OCI-LY7 (cell line): ENCODE data around the gene ALPK3. TPM values are rescaled to one million over a fixed set of nuclear protein-coding genes. Genes with fewer than 3 reads are reported as not detected.

ENCODE experiments used
- BruUV-seq: library from RNA; stranded (reverse); fragments of 400-500 nt; replicated peaks from 2 replicates; lab custom pipeline; 2021; lab: Mats Ljungman, UMichigan
- CTCF ChIA-PET: fragments of 300-600 bp; sonication (Branson Sonifier 250); formaldehyde crosslinking; loops from one replicate; lab custom pipeline; 2022; ENCODE audit warnings: antibody characterized with exemption; ENCODE audit not compliant: unreplicated experiment; lab: Charles Lee
- POLR2A ChIA-PET: fragments of 300-600 bp; sonication (Branson Sonifier 250); formaldehyde crosslinking; loops from one replicate; lab custom pipeline; 2022; ENCODE audit warnings: antibody characterized with exemption; lab: Charles Lee
- DNase-seq: peaks from one replicate; pipeline ENCODE4 v3.0.0-alpha.2; 2015; ENCODE audit warnings: low spot score
- H2AFZ ChIP-seq: fragments of 200-600 bp; sonication (generic), shearing (Covaris generic); 2 replicates; pipeline ENCODE4 v1.6.1; 2014; ENCODE audit warnings: mild to moderate bottlenecking, antibody characterized with exemption, low read length, moderate library complexity
- H3K27ac ChIP-seq: fragments of 200-600 bp; sonication (generic); 2 replicates; pipeline ENCODE4 v1.5.1; 2014; ENCODE audit warnings: mixed run types, low read depth, mild to moderate bottlenecking, moderate library complexity, low read length, inconsistent platforms; ENCODE audit not compliant: poor library complexity, severe bottlenecking
- H3K36me3 ChIP-seq: fragments of 200-600 bp; sonication (generic); 2 replicates; pipeline ENCODE4 v1.6.1; 2014; ENCODE audit warnings: mild to moderate bottlenecking, antibody characterized with exemption, low read length, moderate library complexity, mixed read lengths; ENCODE audit not compliant: insufficient read depth
- H3K4me1 ChIP-seq: fragments of 200-600 bp; sonication (generic); 2 replicates; pipeline ENCODE4 v1.5.1; 2014; ENCODE audit warnings: mild to moderate bottlenecking, low read length; ENCODE audit not compliant: insufficient read depth, poor library complexity, severe bottlenecking
- H3K4me2 ChIP-seq: fragments of 200-600 bp; sonication (generic); 2 replicates; pipeline ENCODE4 v1.6.1; 2014; ENCODE audit warnings: mild to moderate bottlenecking, low read length
- H3K4me3 ChIP-seq: fragments of 200-600 bp; sonication (generic); 2 replicates; pipeline ENCODE4 v1.5.1; 2014; ENCODE audit warnings: mild to moderate bottlenecking, low read depth, low read length; ENCODE audit not compliant: poor library complexity, severe bottlenecking
- H3K79me2 ChIP-seq: fragments of 200-600 bp; sonication (generic); 2 replicates; pipeline ENCODE4 v1.6.1; 2016; ENCODE audit warnings: low read depth, mild to moderate bottlenecking, low read length, moderate library complexity, mixed read lengths; ENCODE audit not compliant: insufficient read depth
- H3K9me2 ChIP-seq: fragments of 200-600 bp; sonication (generic); 2 replicates; pipeline ENCODE4 v1.6.1; 2016; ENCODE audit warnings: mild to moderate bottlenecking, low read length, mixed read lengths; ENCODE audit not compliant: insufficient read depth
- H3K9me3 ChIP-seq: fragments of 200-600 bp; sonication (generic); 2 replicates; pipeline ENCODE4 v1.6.1; 2014; ENCODE audit warnings: mild to moderate bottlenecking, mixed run types, low read length, mixed read lengths
- H4K20me1 ChIP-seq: fragments of 200-600 bp; sonication (generic); 2 replicates; pipeline ENCODE4 v1.6.1; 2014; ENCODE audit warnings: mild to moderate bottlenecking, antibody characterized with exemption, low read length, moderate library complexity, mixed read lengths; ENCODE audit not compliant: insufficient read depth
- EZH2phosphoT487 ChIP-seq: fragments of 200-600 bp; sonication (generic); IDR thresholded peaks from 2 replicates; pipeline ENCODE4 v1.6.1; 2018; ENCODE audit warnings: low read depth, borderline replicate concordance, mild to moderate bottlenecking, mixed run types, antibody characterized with exemption, low read length, moderate library complexity, mixed read lengths
- intact Hi-C: fragments of 100-400 bp; cut with micrococcal nuclease; formaldehyde crosslinking; loops from one replicate; pipeline ENCODE4 v1.10.0; 2022; ENCODE audit not compliant: unreplicated experiment
- total RNA-seq, 2 experiments: library from RNA; depleted of rRNA in 1 of 2; stranded (reverse); fragments of >200 nt in 1 of 2; shearing (Covaris generic) in 1 of 2; gene quantifications; 2 replicates each; pipeline ENCODE4 v1.2.3, GENCODE V29; 2014 to 2022
- TF ChIP-seq, protein P1 (sequence below): fragments of 200-600 bp; sonication (generic); conservative IDR thresholded peaks from 2 replicates; pipeline ENCODE4 v1.5.1; 2014; ENCODE audit warnings: mild to moderate bottlenecking, antibody characterized with exemption, low read length, moderate library complexity, mixed read lengths

ALPK3 gene
- total RNA-seq, 2 experiments from 2014 or later = 0.16 to 0.23 TPM

DNA sequence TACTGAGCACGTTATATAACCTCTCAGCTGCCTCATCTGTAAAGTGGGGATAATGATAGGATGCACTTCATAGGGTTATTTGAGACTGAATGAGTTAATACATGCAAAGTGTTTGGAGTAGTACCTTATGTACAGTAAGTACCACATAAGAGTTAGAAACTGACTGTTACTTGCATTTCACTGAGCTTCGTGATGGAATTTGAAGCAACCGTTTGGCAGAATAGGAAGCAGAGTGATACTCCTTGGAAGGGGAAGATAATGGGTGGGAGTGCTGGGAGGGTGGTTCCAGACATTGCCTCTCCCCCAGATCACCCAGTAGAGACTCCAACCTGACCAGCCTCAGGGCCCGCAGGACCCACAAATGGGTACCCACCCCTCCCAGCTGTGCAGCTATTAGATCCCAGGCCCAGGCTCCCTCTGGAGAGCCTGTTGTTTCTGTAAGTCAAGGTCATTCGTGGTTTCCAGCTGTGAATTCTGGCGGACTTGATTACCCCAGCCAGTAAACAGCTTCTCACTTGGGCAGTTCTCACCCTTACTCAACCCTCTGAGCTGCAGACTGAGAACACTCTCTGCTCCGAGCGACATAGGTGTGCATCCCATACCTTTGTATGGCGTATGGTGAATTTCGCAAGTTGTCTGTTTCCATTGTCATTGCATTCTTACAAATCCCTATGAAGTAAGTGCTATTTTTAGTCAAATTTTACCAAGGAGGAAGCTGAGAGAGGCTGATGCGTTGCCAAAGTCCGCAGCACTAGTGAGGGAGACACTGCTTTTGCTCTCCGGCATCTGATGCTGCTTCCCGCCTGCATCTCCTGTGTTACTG is 11.1 kb downstream of the ALPK3 start:
- Histone ChIP-seq H3K36me3 (no peaks in the 10 kb centered on the region), H3K9me2 (no peaks in the 10 kb centered on the region), H2AFZ (no peak overlapping the region), H3K4me2 (no peak overlapping the region), H3K79me2 (no peaks in the 10 kb centered on the region), H3K4me3 (no peak overlapping the region), H3K4me1 (no peaks in the 10 kb centered on the region), H3K27ac (no peak overlapping the region), H4K20me1 (no peaks in the 10 kb centered on the region), H3K9me3 (no peaks in the 10 kb centered on the region)
- intact Hi-C loops = loop anchor here (5.0 kb wide), 3 partner anchors 41 to 231 kb away; no protein-coding TSS in a partner anchor
- ChIA-PET CTCF (no interaction called here), POLR2A (interaction anchor here (1.2 kb wide), 1 partner anchor 228 kb away, joined by 3 read pairs; the partner anchor contains the start of gene ZSCAN2)
- DNase-seq = no peak
- BruUV-seq = no TSS peak
- TF ChIP-seq, protein P1, sequence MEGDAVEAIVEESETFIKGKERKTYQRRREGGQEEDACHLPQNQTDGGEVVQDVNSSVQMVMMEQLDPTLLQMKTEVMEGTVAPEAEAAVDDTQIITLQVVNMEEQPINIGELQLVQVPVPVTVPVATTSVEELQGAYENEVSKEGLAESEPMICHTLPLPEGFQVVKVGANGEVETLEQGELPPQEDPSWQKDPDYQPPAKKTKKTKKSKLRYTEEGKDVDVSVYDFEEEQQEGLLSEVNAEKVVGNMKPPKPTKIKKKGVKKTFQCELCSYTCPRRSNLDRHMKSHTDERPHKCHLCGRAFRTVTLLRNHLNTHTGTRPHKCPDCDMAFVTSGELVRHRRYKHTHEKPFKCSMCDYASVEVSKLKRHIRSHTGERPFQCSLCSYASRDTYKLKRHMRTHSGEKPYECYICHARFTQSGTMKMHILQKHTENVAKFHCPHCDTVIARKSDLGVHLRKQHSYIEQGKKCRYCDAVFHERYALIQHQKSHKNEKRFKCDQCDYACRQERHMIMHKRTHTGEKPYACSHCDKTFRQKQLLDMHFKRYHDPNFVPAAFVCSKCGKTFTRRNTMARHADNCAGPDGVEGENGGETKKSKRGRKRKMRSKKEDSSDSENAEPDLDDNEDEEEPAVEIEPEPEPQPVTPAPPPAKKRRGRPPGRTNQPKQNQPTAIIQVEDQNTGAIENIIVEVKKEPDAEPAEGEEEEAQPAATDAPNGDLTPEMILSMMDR = no peak
- no peak for TF ChIP-seq EZH2phosphoT487

DNA sequence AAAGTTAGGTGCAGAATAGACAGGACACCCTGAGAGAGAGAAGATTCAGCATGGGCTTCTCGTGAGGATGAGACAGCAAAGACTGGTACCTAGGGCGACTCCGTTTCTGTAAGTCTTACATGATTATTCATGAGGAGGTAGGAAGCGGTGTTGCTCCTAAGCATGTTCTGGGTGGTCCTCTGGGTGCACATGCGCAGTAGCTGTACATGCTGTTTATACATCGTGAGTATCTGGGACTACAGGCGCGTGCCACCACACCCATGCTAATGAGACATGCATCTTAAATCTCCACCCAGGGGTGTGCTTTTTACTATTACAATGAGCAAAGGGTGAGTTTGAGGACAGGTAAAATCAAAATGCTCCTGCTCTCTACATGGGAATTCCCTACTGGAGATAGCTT is 12.3 kb downstream of the ALPK3 start:
- no peak overlapping the region for H3K4me3 ChIP-seq
- H3K9me2 ChIP-seq = no peaks in the 10 kb centered on the region
- H3K36me3 ChIP-seq = no peaks in the 10 kb centered on the region
- DNase-seq = no peak
- no peaks in the 10 kb centered on the region for H3K9me3 ChIP-seq
- no peaks in the 10 kb centered on the region for H3K4me1 ChIP-seq
- H4K20me1 ChIP-seq = no peaks in the 10 kb centered on the region
- TF ChIP-seq EZH2phosphoT487 = no peak
- TF ChIP-seq, protein P1 = no peak
- intact Hi-C loops = loop anchor here (5.0 kb wide), 3 partner anchors 42 to 232 kb away; no protein-coding TSS in a partner anchor
- no peak overlapping the region for H3K27ac ChIP-seq
- H2AFZ ChIP-seq = no peak overlapping the region
- POLR2A ChIA-PET = interaction anchor here (0.8 to 1.2 kb wide), 2 partner anchors 9 to 229 kb away, joined by 3 to 4 read pairs; partner anchors contain the start of gene ZSCAN2
- no peak overlapping the region for H3K4me2 ChIP-seq
- BruUV-seq = no TSS peak
- no peaks in the 10 kb centered on the region for H3K79me2 ChIP-seq
- CTCF ChIA-PET = no interaction called here

DNA sequence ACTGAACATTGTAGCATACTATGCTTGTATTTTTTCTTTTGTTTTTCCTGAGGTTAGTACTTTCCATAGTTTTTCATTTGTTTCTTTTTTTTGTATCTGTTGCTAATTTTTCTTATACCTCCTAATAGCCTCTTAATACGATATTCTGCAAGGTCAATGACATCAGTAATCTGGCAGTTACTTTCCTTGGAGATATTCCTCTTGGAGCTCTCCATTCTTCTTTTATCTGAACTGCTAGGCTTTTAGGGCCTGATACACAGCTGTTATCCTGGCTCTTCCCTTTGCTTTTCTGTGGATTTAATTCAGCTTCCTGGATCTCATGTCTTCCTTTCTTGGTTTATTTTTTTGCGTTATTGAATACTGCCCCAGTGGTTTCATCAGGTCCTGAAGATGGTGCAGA is 12.9 kb downstream of the ALPK3 start:
- no peak overlapping the region for H3K4me2 ChIP-seq
- CTCF ChIA-PET = no interaction called here
- H3K36me3 ChIP-seq = no peaks in the 10 kb centered on the region
- no TSS peak for BruUV-seq
- intact Hi-C loops = no loop called here
- no peak for TF ChIP-seq EZH2phosphoT487
- TF ChIP-seq, protein P1 = no peak
- H3K9me2 ChIP-seq = no peaks in the 10 kb centered on the region
- POLR2A ChIA-PET = no interaction called here
- H3K79me2 ChIP-seq = no peaks in the 10 kb centered on the region
- no peak overlapping the region for H3K4me3 ChIP-seq
- DNase-seq = no peak
- no peak overlapping the region for H2AFZ ChIP-seq
- no peaks in the 10 kb centered on the region for H3K4me1 ChIP-seq
- no peaks in the 10 kb centered on the region for H4K20me1 ChIP-seq
- H3K9me3 ChIP-seq = no peaks in the 10 kb centered on the region
- H3K27ac ChIP-seq = no peak overlapping the region
